ENCODE results near the gene PHLPP1. TPM values are rescaled to one million over a fixed set of nuclear protein-coding genes. Genes with fewer than 3 reads are reported as not detected.

PHLPP1 gene
- total RNA-seq, 4 donors from 2014 or later: 5.5 to 9.7 (median 8.0) TPM

GRCh38 chr18:62865498-62865897 is 150.2 kb downstream of the PHLPP1 start:
- DNase-seq: no peak
- in situ Hi-C loops (cut with MboI; ENCODE audit: low sequenced_read_pairs in 4 of 4): no loop called here
- no peaks in the 10 kb centered on the region for H3K4me1 ChIP-seq
- no peak overlapping the region for H3K27ac ChIP-seq
- no peaks in the 10 kb centered on the region for H3K9me3 ChIP-seq
- H3K27me3 ChIP-seq: no peaks in the 10 kb centered on the region
- no peaks in the 10 kb centered on the region for H3K36me3 ChIP-seq
- TF ChIP-seq POLR2A (IDR thresholded peaks at IDR 0.05): no peak
- TF ChIP-seq, protein P1, sequence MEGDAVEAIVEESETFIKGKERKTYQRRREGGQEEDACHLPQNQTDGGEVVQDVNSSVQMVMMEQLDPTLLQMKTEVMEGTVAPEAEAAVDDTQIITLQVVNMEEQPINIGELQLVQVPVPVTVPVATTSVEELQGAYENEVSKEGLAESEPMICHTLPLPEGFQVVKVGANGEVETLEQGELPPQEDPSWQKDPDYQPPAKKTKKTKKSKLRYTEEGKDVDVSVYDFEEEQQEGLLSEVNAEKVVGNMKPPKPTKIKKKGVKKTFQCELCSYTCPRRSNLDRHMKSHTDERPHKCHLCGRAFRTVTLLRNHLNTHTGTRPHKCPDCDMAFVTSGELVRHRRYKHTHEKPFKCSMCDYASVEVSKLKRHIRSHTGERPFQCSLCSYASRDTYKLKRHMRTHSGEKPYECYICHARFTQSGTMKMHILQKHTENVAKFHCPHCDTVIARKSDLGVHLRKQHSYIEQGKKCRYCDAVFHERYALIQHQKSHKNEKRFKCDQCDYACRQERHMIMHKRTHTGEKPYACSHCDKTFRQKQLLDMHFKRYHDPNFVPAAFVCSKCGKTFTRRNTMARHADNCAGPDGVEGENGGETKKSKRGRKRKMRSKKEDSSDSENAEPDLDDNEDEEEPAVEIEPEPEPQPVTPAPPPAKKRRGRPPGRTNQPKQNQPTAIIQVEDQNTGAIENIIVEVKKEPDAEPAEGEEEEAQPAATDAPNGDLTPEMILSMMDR (IDR thresholded peaks at IDR 0.05 in 4 of 5, conservative IDR thresholded peaks at IDR 0.05 in 1 of 5): no peak
- no peak for ATAC-seq
- H3K4me3 ChIP-seq: no peak overlapping the region
- intact Hi-C loops (cut with DNase I; ENCODE audit: low total_unique reads): no loop called here

GRCh38 chr18:62867534-62867933 is 152.2 kb downstream of the PHLPP1 start:
- H3K4me1 ChIP-seq: no peaks in the 10 kb centered on the region
- H3K4me3 ChIP-seq: no peak overlapping the region
- H3K27me3 ChIP-seq: no peaks in the 10 kb centered on the region
- ATAC-seq (no peak), DNase-seq (no peak)
- in situ Hi-C loops (cut with MboI; ENCODE audit: low sequenced_read_pairs in 4 of 4): no loop called here
- intact Hi-C loops (cut with DNase I; ENCODE audit: low total_unique reads): no loop called here
- H3K9me3 ChIP-seq: no peaks in the 10 kb centered on the region
- TF ChIP-seq POLR2A (IDR thresholded peaks at IDR 0.05): no peak
- TF ChIP-seq, protein P1 (IDR thresholded peaks at IDR 0.05 in 4 of 5, conservative IDR thresholded peaks at IDR 0.05 in 1 of 5): no peak
- no peak overlapping the region for H3K27ac ChIP-seq
- no peaks in the 10 kb centered on the region for H3K36me3 ChIP-seq

- no peak overlapping the region for H3K27ac ChIP-seq
- no peak overlapping the region for H3K4me3 ChIP-seq
- H3K4me1 ChIP-seq: no peaks in the 10 kb centered on the region
- H3K36me3 ChIP-seq: no peaks in the 10 kb centered on the region
- intact Hi-C loops (cut with DNase I; ENCODE audit: low total_unique reads): no loop called here
- ATAC-seq (no peak), DNase-seq (no peak)
- no peaks in the 10 kb centered on the region for H3K27me3 ChIP-seq
- in situ Hi-C loops (cut with MboI; ENCODE audit: low sequenced_read_pairs in 4 of 4): no loop called here
- no peaks in the 10 kb centered on the region for H3K9me3 ChIP-seq
- TF ChIP-seq, protein P1 (IDR thresholded peaks at IDR 0.05 in 4 of 5, conservative IDR thresholded peaks at IDR 0.05 in 1 of 5): no peak
- no peak for TF ChIP-seq POLR2A (IDR thresholded peaks at IDR 0.05)
These were observed 153.3 kb downstream of the PHLPP1 start for GRCh38 chr18:62868645-62869044.

DNA sequence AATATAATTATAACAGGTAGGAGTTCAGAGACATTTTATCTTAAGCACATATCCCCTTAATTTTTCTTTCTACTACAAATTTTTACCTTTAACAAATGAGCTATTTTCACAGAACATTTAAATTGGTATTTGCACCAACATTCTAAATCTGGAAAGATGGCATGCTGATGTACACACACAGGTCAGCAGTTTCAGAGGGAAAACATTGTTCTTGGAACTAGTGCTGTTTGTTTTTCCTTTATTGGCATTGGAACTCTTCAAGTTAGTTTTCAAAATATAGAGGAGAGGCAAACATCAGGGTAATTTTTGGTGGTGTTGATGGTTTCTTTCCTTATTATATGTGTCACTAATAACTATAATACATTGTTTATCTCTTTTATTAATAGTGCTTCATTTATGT is 155.3 kb downstream of the PHLPP1 start:
- ATAC-seq (no peak), DNase-seq (no peak)
- Histone ChIP-seq H3K4me3 (no peak overlapping the region), H3K9me3 (no peaks in the 10 kb centered on the region), H3K27me3 (no peaks in the 10 kb centered on the region), H3K4me1 (no peaks in the 10 kb centered on the region), H3K36me3 (no peaks in the 10 kb centered on the region), H3K27ac (no peak overlapping the region)
- no peak for TF ChIP-seq POLR2A (IDR thresholded peaks at IDR 0.05)
- TF ChIP-seq, protein P1 (IDR thresholded peaks at IDR 0.05 in 4 of 5, conservative IDR thresholded peaks at IDR 0.05 in 1 of 5): no peak
- in situ Hi-C loops (cut with MboI; ENCODE audit: low sequenced_read_pairs in 4 of 4) (no loop called here), intact Hi-C loops (cut with DNase I; ENCODE audit: low total_unique reads) (no loop called here)

DNA sequence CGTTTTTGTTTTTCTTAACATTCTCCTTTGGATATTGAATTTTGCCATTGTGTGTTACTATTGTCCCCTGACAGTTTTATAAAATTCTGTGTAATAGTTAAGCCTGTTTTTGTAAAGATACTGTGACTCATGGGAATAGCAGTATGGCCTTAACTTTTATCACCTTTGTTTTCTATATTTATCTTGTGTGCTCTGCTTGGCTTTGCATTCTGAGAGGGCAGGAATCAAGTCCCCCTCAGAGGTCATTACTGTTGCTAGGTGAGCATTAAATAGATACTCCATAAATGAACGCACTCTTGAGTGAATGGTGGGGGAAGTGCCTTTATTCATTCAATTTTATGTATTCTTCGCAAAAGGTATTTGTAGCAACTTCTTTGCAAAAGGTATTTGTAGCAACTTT is 160.0 kb downstream of the PHLPP1 start:
- Histone ChIP-seq H3K27me3 (no peaks in the 10 kb centered on the region), H3K4me1 (peaks cover 12 to 13% of the 10 kb centered on the region in 2 donors), H3K9me3 (no peaks in the 10 kb centered on the region), H3K36me3 (no peaks in the 10 kb centered on the region), H3K4me3 (no peak overlapping the region), H3K27ac (no peak overlapping the region)
- in situ Hi-C loops (cut with MboI; ENCODE audit: low sequenced_read_pairs in 4 of 4): no loop called here
- TF ChIP-seq, protein P1 (IDR thresholded peaks at IDR 0.05 in 4 of 5, conservative IDR thresholded peaks at IDR 0.05 in 1 of 5): no peak
- no peak for TF ChIP-seq POLR2A (IDR thresholded peaks at IDR 0.05)
- ATAC-seq: no peak
- DNase-seq: no peak
- intact Hi-C loops (cut with DNase I; ENCODE audit: low total_unique reads): no loop called here

All from gastrocnemius medialis (tissue), 4 donors.